DMS 273 (cell line): ENCODE results near the gene SPATA31D3.
"Not testable (repeated sequence)": the region's sequence is repeated elsewhere in the genome, so short reads cannot be mapped to it uniquely, and the experiment has no call there.

Experiments used
- DNase-seq: peaks from one replicate; lab custom pipeline; 2025; ENCODE audit not compliant: unreplicated experiment; lab: John Stamatoyannopoulos, UW

SPATA31D3 gene

GRCh38 chr9:81943393-81943792 is at the start of gene SPATA31D3:
Gene SPATA31D3 (plus strand): TSS chr9:81943500. CDS start chr9:81943586, 86 bp downstream.
- not testable (repeated sequence) for DNase-seq

GRCh38 chr9:81893929-81894328 is 49.4 kb upstream of the SPATA31D3 start:
- DNase-seq = no peak

- no peak for DNase-seq
Measured at GRCh38 chr9:81894891-81895290, 48.4 kb upstream of the SPATA31D3 start.

- DNase-seq = no peak
Measured at GRCh38 chr9:81896070-81896469, 47.2 kb upstream of the SPATA31D3 start.

- no peak for DNase-seq
Measured at GRCh38 chr9:81898851-81899250, 44.4 kb upstream of the SPATA31D3 start.

- DNase-seq = no peak
Measured at GRCh38 chr9:81902196-81902595, 41.1 kb upstream of the SPATA31D3 start.

DNA sequence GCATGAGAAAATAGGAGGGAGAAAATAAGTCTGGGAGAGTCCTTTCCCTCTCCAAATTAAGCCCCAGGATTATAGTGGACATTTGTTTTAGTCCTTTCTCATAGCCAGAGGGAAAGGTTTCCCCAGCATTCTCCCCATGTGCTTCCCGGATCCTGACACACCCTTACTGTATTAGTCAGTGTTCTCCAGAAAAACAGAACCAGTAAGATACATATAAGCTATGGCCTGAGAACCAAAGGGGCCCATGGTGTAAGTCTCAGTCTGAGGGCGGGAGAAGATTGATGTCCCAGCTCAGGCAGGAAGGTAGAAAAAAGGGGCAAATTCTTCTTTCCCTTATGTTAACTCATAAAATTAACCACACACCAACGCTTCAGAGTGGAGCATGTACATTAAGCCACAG is 40.7 kb upstream of the SPATA31D3 start:
- no peak for DNase-seq

DNA sequence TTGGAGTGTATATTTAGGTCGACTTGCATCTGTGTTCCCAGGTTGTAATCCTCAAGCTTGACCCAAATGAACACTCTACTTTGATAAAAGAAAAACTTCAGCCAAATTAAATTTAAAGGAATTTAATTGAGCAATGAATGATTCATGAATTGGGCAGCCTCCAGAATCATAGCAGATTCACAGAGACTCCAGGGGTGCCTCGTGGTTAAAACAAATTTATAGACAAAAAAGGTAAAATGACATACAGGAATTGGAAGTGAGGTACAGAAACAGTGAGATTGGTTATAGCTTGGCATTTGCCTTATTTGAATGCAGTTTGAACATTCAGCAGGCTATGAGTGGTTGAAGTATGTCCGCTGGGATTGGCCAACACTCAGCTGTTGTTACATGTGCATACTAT is 36.6 kb upstream of the SPATA31D3 start:
- DNase-seq = no peak

DNA sequence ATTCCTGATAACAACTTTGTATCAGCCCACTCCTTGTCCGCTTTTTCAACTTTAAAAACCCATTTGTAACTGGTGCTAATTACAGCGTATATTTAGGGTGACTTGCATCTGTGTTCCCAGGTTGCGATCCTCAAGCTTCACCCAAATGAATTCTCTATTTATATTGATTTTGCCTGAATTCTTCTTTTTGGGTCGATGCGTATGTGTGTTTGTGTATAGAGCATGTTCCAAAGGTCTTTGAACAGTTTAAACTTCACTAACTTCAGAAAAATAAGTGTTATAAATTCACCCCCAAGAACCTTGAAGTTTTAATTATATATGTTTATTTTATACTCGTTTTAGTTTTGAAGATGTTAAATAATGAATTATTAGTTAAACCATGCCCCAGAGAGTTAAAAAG is 31.2 kb upstream of the SPATA31D3 start:
- no peak for DNase-seq

- DNase-seq = no peak
Measured at GRCh38 chr9:81915801-81916505, 27.3 kb upstream of the SPATA31D3 start.

DNA sequence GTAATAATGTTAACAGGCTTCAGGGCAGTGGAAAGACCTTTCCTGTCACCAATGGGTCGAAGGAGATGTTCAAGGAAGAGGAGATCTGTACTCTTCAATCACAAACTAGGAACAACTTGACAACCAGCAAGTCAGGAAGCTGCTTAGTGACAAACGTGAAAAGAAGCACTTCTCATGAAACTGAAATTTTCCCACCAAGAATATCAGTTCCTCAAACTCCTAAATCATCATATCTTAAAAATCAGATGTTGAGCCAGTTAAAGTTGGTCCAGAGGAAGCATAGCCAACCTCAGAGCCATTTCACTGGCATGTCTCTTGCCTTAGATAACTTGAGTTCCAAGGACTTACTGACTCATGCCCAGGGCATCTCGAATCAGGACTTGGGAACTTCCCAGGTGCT is 24.8 kb upstream of the SPATA31D3 start:
- not testable (repeated sequence) for DNase-seq

DNA sequence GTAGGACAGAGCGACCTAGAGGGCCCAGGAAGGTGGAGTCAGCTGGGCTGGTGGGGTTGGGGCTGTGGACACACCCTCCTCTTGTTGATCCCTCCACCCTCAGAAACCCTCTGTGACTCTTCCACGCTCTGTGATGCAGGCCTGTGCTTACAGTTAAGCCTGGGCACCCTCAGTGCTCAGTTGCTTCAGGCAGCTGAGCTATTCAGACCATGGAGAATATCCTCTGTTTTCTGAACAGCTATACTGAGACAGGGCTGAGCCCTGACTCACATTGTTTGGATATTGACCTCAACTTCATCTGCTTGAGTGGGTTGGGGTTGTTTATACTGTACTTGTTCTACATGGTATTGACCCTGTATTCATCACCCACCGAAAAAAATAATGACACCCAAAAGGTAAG is 15.0 kb upstream of the SPATA31D3 start, which contains the start of gene SPATA31D4:
Gene SPATA31D4 (plus strand): TSS at position 124 of the 400 bp plus-strand sequence. CDS start 86 bp downstream, at position 210.
- not testable (repeated sequence) for DNase-seq

DNA sequence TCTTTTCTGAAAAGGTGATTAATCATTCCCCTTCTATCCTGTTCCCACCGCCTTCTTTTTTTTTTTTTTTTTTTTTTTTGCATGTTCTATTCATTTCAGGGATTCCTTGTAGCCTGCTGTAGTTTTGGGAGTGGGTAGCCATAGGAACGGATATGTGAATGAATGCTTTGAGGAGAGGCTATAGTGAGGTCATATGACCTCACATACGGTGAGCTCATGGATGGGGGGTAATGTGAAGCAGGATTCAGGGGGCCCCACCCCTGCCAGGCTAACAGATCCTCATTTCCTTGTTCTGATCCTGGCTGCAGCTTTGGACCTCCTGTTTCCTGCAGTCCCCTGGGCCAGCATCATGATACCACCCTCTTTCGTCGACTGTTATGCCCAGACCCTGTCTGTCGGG is 13.2 kb upstream of the SPATA31D3 start:
- DNase-seq = not testable (repeated sequence)

DNA sequence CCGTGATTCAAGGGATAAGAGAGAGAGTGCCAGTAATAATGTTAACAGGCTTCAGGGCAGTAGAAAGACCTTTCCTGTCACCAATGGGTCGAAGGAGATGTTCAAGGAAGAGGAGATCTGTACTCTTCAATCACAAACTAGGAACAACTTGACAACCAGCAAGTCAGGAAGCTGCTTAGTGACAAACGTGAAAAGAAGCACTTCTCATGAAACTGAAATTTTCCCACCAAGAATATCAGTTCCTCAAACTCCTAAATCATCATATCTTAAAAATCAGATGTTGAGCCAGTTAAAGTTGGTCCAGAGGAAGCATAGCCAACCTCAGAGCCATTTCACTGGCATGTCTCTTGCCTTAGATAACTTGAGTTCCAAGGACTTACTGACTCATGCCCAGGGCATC is 9.8 kb upstream of the SPATA31D3 start:
- not testable (repeated sequence) for DNase-seq

GRCh38 chr9:81948650-81949049 is 5.3 kb downstream of the SPATA31D3 start:
- DNase-seq = not testable (repeated sequence)

- no peak for DNase-seq
Measured at GRCh38 chr9:81953096-81953495, 9.8 kb downstream of the SPATA31D3 start.

DNA sequence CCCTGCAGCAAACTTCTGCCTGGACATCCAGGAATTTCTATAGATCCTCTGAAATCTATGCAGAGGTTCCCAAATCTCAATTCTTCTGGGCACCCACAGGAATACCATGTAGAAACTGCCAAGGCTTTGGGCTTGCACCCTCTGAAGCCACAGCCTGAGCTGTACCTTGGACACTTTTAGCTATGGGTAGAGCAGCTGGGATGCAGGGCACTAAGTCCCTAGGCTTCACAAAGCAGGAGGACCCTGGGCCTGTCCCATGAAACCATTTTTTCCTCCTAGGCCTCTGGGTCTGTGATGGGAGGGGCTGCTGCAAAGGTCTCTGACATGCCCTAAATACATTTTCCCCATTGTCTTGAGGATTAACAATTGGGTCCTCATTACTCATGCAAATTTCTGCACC is 12.3 kb downstream of the SPATA31D3 start:
- DNase-seq = no peak

DNA sequence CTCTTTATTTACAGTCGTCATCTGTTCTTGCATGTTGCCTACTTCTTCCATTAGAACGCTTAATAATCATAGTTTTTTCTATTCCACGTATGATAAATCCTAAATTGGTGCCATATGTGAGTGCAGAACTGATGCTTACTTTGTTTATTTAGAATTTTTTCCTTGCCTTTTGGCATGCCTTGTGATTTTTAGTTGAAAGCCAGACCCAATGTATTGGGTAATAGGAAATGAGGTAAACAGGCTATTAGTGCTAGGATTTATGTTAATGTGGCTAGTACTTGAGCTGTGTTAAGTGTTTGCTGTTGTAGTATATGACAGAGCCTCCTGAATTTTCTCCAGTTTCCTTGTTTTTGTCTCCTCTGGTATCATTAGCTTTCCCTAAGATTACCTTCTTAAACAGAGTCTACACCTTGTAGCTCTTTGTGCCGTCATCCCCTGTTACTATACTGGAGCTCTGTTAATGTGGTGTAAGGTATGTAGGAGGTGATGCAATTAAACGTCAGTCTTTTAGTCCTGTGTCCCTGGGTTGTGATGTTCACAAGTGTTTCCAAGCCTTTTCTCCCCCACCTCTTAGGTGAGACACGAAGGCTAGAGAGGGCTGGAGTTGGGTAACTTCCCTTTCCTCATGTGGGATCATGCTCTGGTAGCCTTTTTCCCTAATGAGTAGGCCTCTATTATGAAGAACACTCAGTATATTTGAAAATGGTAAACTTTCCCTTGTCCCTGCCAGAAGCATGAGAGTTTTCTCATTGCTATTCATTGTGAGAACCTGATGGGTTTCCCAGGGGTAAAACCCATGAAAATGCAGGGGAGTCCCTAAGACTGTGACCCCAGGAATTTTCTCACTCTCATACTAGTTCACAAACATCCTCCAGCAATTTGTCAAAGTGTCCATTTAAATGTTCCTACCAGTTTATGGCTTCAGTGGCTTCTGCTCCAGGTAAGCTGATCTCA is 21.2 kb downstream of the SPATA31D3 start:
- DNase-seq = no peak

DNA sequence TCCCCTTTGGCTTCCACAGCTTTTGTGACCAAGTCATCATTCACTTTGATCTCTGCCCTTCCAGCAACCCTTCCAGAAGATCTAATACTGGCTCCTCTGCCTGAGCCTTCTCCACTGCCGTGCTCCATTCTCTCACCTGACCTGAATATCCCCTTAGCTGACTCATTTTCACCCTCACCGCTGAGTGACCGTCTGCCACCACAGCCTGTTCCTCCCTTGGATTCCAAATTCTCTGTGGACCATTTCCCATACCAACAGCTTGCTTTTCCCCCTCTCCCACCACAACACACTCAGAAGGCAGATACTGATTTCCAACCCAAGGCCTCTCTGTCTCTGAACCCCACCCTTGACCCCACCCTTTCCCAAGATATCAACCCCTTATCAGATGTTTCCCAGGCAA is 24.7 kb downstream of the SPATA31D3 start:
- no peak for DNase-seq

GRCh38 chr9:81969971-81970370 is 26.7 kb downstream of the SPATA31D3 start:
- DNase-seq = no peak

- no peak for DNase-seq
Measured at GRCh38 chr9:81971727-81972126, 28.4 kb downstream of the SPATA31D3 start.

- no peak for DNase-seq
Measured at GRCh38 chr9:81974764-81975163, 31.5 kb downstream of the SPATA31D3 start.
